PFSK-1 (cell line): ENCODE data around the gene UBALD2.

Experiments used
- FOXP2 ChIP-seq: optimal IDR thresholded peaks from 2 replicates; pipeline ENCODE3; 2011; ENCODE audit warnings: borderline replicate concordance, control low read depth, inconsistent platforms; ENCODE audit not compliant: insufficient read depth; ENCODE audit errors: extremely low read length, extremely low read depth
- POLR2AphosphoS5 ChIP-seq: IDR thresholded peaks from 2 replicates; pipeline ENCODE4 v1.6.1; 2012; ENCODE audit warnings: low read depth, mild to moderate bottlenecking, control low read depth, low read length, moderate library complexity
- REST ChIP-seq, 2 experiments: IDR thresholded peaks; 2 replicates each; pipeline versions ENCODE4 v1.6.1 to v1.8.0; 2011 to 2012; ENCODE audit warnings: low read depth in 2 of 2, low read length in 2 of 2, control low read depth in 1 of 2, inconsistent platforms in 1 of 2, mild to moderate bottlenecking in 1 of 2, moderate library complexity in 1 of 2; ENCODE audit not compliant: insufficient read depth in 1 of 2
- SIN3A ChIP-seq: IDR thresholded peaks from 2 replicates; pipeline ENCODE4 v1.6.1; 2012; ENCODE audit warnings: mild to moderate bottlenecking, low read length, moderate library complexity, borderline replicate concordance; ENCODE audit not compliant: insufficient read depth
- TAF1 ChIP-seq: IDR thresholded peaks from 2 replicates; pipeline ENCODE4 v1.6.1; 2012; ENCODE audit warnings: low read length, control low read depth, borderline replicate concordance; ENCODE audit not compliant: insufficient read depth

The UBALD2 gene

DNA sequence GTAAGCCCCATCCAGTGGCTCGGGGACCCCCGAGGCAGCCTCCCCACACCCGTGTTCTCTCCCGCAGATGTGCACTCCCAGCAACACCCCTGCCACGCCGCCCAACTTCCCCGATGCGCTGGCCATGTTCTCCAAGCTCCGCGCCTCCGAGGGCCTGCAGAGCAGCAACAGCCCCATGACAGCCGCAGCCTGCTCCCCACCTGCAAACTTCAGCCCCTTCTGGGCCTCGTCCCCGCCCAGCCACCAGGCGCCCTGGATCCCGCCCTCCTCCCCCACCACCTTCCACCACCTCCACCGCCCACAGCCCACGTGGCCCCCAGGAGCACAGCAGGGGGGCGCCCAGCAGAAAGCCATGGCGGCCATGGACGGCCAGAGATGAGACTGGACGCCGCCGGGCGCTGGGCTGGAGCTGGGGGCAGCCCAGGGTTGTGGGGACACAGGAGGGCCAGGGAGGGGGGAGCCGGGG is 5.0 kb downstream of the UBALD2 start:
- no peak for TF ChIP-seq SIN3A
- no peak for TF ChIP-seq REST (IDR thresholded peaks at IDR 0.05; ENCODE audit: insufficient read depth in 1 of 2, low read depth in 2 of 2, low read length in 2 of 2)
- no peak for TF ChIP-seq POLR2AphosphoS5
- TF ChIP-seq FOXP2: no peak
- no peak for TF ChIP-seq TAF1

DNA sequence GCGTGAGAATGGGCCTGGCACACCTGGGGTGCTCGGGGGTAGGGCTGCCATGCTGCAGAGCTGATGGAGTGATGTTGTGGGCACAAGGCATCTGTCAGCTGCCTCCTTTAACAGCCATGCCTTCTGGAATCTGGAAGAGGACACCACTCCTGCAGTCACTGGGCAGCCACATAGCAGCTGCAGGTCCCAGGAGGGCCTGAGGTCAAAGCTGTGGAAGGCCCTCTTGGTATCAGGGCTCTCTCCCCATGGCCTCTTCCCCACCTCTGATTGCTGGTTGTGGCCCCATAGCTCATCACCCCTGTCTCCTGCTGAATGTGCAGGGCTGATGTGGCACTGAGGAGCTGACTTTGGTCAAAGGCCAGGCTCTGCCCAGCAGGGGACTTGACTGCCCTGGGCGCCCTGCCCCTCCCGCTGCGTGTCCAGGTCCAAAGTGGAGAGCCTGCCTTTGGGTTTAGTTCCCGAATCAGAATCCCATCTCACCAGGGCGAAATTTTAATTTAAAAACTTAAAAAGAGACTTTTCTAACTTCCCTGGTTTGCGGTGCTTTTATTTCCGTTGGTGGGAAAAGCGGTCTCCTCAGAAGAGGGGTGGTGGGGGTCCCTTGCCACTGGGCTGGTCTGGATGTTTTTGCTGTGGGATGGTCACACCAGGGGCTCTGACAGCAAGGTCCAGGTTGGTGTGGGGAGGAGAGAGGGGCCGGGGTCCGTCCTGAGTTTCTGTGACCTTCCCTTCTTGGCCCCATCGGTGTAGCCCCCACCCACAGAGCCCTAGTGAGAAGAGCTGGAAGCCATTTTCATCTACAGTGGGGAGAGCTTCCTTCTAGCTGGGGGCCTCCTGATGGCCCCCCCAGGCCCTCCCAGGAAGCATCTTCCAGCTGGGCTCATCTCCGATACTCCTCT is 5.9 kb downstream of the UBALD2 start:
- TF ChIP-seq SIN3A: 0 out of 2 replicates have a peak, but pooled peaks have one; percentile 9
- peak; percentile 51 for TF ChIP-seq POLR2AphosphoS5
- TF ChIP-seq TAF1: no peak

DNA sequence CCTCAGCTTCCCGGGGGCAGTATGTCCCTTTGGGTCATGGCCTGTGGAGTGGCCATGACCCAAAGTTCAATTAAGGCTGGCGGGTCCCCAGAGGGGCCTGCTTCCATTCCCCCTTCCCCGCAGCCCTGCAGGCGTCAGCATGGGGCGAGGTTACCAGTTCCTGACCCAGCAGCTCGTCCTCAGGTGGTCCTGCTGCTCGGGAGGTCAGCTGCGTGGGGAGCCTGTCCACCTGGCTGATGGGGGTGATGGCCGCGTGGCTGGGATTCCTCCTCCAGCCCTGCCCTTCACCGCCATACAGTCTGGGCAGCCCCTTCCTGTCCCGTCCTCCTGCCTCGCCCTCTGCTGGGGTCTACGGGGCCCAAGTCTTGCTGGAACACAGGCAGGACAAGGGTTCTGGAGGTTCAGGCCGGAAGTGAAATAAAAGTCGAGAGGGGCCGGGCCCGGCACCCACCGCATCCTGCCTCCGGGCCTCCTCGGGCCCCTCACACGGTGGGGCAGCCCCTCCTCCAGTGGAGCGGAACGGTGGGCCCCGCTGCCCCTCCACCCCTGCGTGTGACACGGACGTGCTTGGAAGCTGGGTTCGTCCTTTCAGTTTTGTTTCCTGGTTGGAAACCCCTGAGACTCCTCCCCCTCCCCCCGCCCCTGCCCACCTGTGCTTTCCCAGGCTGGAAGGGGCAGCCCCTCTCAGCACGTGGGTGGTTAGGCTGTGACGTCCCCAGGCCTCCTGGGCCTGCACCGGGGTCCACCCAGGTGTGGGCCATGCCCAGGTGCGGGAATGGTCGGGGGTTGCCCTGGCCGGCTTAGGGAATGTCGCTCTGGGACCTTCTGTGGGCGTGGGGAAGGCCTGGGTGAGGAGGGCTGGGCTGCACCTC is 6.8 kb downstream of the UBALD2 start:
- TF ChIP-seq POLR2AphosphoS5 (0 out of 2 replicates have a peak, but pooled peaks have one; percentile 31), REST (IDR thresholded peaks at IDR 0.05; ENCODE audit: insufficient read depth in 1 of 2, low read depth in 2 of 2, low read length in 2 of 2) (no peak)

GRCh38 chr17:76272541-76273444 is 7.6 kb downstream of the UBALD2 start:
- TF ChIP-seq TAF1: no peak
- TF ChIP-seq REST (IDR thresholded peaks at IDR 0.05; ENCODE audit: insufficient read depth in 1 of 2, low read depth in 2 of 2, low read length in 2 of 2): no peak
- TF ChIP-seq SIN3A: no peak
- TF ChIP-seq FOXP2: no peak
- TF ChIP-seq POLR2AphosphoS5: 0 out of 2 replicates have a peak, but pooled peaks have one; percentile 46

DNA sequence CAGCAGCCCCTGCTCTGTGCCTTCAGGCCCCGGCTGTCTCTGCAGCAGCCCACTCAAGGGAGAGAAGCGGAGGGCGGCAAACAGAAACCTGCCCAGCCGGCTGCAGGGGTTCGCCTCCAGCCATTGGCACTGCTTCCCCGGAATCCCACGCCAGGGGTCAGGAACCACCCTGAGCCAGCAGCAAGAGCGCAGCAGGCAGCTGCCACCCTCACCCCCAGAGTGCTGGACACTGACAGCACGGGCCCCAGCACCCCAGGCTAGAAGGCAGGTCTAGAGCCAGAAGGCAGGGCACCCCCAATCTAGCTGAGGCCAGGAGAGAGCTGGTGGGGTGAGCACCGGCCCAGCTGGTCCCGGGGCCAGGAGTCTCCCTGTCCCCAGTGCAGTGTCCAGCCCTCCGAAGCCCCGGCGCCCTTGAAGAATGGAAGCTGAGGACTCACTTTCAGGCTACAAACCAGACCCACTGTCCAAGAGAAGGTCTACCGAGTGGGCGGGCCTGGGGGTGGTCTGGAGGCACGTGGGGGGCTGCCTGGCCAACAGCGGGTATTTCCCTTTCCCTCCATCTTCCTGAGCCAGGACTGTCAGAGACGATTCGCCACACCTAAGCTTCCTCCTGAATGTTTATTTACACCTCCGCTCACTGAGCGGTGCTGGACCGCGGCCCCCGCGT is 8.4 kb downstream of the UBALD2 start:
- TF ChIP-seq SIN3A (no peak), TAF1 (no peak), POLR2AphosphoS5 (no peak), REST (IDR thresholded peaks at IDR 0.05; ENCODE audit: insufficient read depth in 1 of 2, low read depth in 2 of 2, low read length in 2 of 2) (no peak), FOXP2 (no peak)
